Measurements from ENCODE around the gene GDPGP1. TPM values are rescaled to one million over a fixed set of nuclear protein-coding genes. Genes with fewer than 3 reads are reported as not detected.

Gene GDPGP1
- total RNA-seq, 2 experiments from 2014 or later: 7.5 to 8.3 TPM

GRCh38 chr15:90205050-90205848 is 28.8 kb upstream of the GDPGP1 start:
- intact Hi-C loops (cut with DNase I, micrococcal nuclease): no loop called here
- ATAC-seq (ENCODE audit: poor library complexity) (no peak), DNase-seq (no peak)
- no peaks in the 10 kb centered on the region for H3K27me3 ChIP-seq (ENCODE audit: control insufficient read depth in 1 of 2, insufficient read depth in 2 of 2, low read length in 2 of 2)
- Mint-ChIP-seq H3K27ac (no peak overlapping the region), H3K4me3 (no peak overlapping the region), H3K27me3 (no peaks in the 10 kb centered on the region), H3K36me3 (ENCODE audit: low read depth) (peaks cover 6% of the 10 kb centered on the region), H3K4me1 (ENCODE audit: low read depth) (peaks cover 33% of the 10 kb centered on the region), H3K9me3 (no peaks in the 10 kb centered on the region)
- no peak overlapping the region for H3K27ac ChIP-seq (ENCODE audit: low read depth in 1 of 2, low read length in 2 of 2)
- CTCF ChIA-PET: no interaction called here
- POLR2A ChIA-PET: no interaction called here
- no peak for TF ChIP-seq CTCF (IDR thresholded peaks at IDR 0.05)
- H3K4me3 ChIP-seq (ENCODE audit: low read length): no peak overlapping the region
- H3K4me1 ChIP-seq (ENCODE audit: insufficient read depth, low read length): peaks cover 37% of the 10 kb centered on the region
- H3K9me3 ChIP-seq (ENCODE audit: control insufficient read depth in 1 of 2, insufficient read depth in 1 of 2, low read length in 2 of 2): no peaks in the 10 kb centered on the region
- H3K36me3 ChIP-seq (ENCODE audit: insufficient read depth, low read length): peaks cover 11% of the 10 kb centered on the region

GRCh38 chr15:90205886-90206285 is 28.1 kb upstream of the GDPGP1 start:
- Histone ChIP-seq H3K27ac (ENCODE audit: low read depth in 1 of 2, low read length in 2 of 2) (no peak overlapping the region), H3K4me3 (ENCODE audit: low read length) (no peak overlapping the region), H3K9me3 (ENCODE audit: control insufficient read depth in 1 of 2, insufficient read depth in 1 of 2, low read length in 2 of 2) (no peaks in the 10 kb centered on the region), H3K4me1 (ENCODE audit: insufficient read depth, low read length) (peaks cover 34% of the 10 kb centered on the region), H3K36me3 (ENCODE audit: insufficient read depth, low read length) (peaks cover 12% of the 10 kb centered on the region), H3K27me3 (ENCODE audit: control insufficient read depth in 1 of 2, insufficient read depth in 2 of 2, low read length in 2 of 2) (no peaks in the 10 kb centered on the region)
- ATAC-seq (ENCODE audit: poor library complexity) (no peak), DNase-seq (no peak)
- ChIA-PET POLR2A (interaction anchor here (1.0 kb wide), 1 partner anchor 14 kb away, joined by 3 read pairs; no protein-coding TSS in a partner anchor), CTCF (no interaction called here)
- Mint-ChIP-seq H3K4me1 (ENCODE audit: low read depth) (peaks cover 34% of the 10 kb centered on the region), H3K9me3 (no peaks in the 10 kb centered on the region), H3K27me3 (no peaks in the 10 kb centered on the region), H3K36me3 (ENCODE audit: low read depth) (peaks cover 6% of the 10 kb centered on the region), H3K27ac (no peak overlapping the region), H3K4me3 (no peak overlapping the region)
- TF ChIP-seq CTCF (IDR thresholded peaks at IDR 0.05): no peak
- intact Hi-C loops (cut with DNase I, micrococcal nuclease): no loop called here

GRCh38 chr15:90207252-90207651 is 26.8 kb upstream of the GDPGP1 start:
- H3K4me1 Mint-ChIP-seq (ENCODE audit: low read depth): peaks cover 35% of the 10 kb centered on the region
- H3K27me3 Mint-ChIP-seq: no peaks in the 10 kb centered on the region
- H3K9me3 Mint-ChIP-seq: no peaks in the 10 kb centered on the region
- Histone ChIP-seq H3K27ac (ENCODE audit: low read depth in 1 of 2, low read length in 2 of 2) (no peak overlapping the region), H3K4me1 (ENCODE audit: insufficient read depth, low read length) (peaks cover 35% of the 10 kb centered on the region), H3K9me3 (ENCODE audit: control insufficient read depth in 1 of 2, insufficient read depth in 1 of 2, low read length in 2 of 2) (no peaks in the 10 kb centered on the region), H3K4me3 (ENCODE audit: low read length) (no peak overlapping the region), H3K27me3 (ENCODE audit: control insufficient read depth in 1 of 2, insufficient read depth in 2 of 2, low read length in 2 of 2) (no peaks in the 10 kb centered on the region), H3K36me3 (ENCODE audit: insufficient read depth, low read length) (peaks cover 12% of the 10 kb centered on the region)
- no peak overlapping the region for H3K27ac Mint-ChIP-seq
- ChIA-PET POLR2A (interaction anchor here (0.6 kb wide), 1 partner anchor 136 kb away, joined by 3 read pairs; no protein-coding TSS in a partner anchor), CTCF (no interaction called here)
- no peak overlapping the region for H3K4me3 Mint-ChIP-seq
- no peak for TF ChIP-seq CTCF (IDR thresholded peaks at IDR 0.05)
- no peak for DNase-seq
- peaks cover 6% of the 10 kb centered on the region for H3K36me3 Mint-ChIP-seq (ENCODE audit: low read depth)
- ATAC-seq (ENCODE audit: poor library complexity): no peak
- intact Hi-C loops (cut with DNase I, micrococcal nuclease): no loop called here
